PC-3 (cell line): ENCODE data around the gene WDR91.

ENCODE experiments used
- CTCF ChIP-seq: fragments of 300-600 bp; sonication (generic); conservative IDR thresholded peaks from 2 replicates; pipeline ENCODE4 v1.5.1; 2017; ENCODE audit warnings: antibody characterized with exemption, low read depth, mild to moderate bottlenecking, low read length
- EZH2 ChIP-seq: fragments of 300-600 bp; sonication (generic); IDR thresholded peaks from one replicate; pipeline ENCODE4 v1.6.1; 2017; ENCODE audit warnings: antibody characterized with exemption, mild to moderate bottlenecking, low read length; ENCODE audit not compliant: unreplicated experiment
- EZH2phosphoT487 ChIP-seq: fragments of 300-600 bp; sonication (generic); IDR thresholded peaks from 2 replicates; pipeline ENCODE4 v1.6.1; 2018; ENCODE audit warnings: mild to moderate bottlenecking, antibody characterized with exemption, low read length, borderline replicate concordance

- TF ChIP-seq CTCF: no peak
- no peak for TF ChIP-seq EZH2
- TF ChIP-seq EZH2phosphoT487: no peak
Measured at GRCh38 chr7:135204341-135204749, 7.0 kb downstream of the WDR91 start.
